Endometrium (tissue), 2 donors: Measurements from ENCODE around the gene XRCC3.
A peak's percentile ranks its signal among the peaks of the same experiment; 100 is the strongest.

Experiments
- FAIRE-seq: peaks from 2 replicates; lab custom pipeline; 2012; peaks lifted over from hg19 to GRCh38; lab: Jason Lieb, UNC
- donor health status: control.
- donor health status: control.

Gene XRCC3

DNA sequence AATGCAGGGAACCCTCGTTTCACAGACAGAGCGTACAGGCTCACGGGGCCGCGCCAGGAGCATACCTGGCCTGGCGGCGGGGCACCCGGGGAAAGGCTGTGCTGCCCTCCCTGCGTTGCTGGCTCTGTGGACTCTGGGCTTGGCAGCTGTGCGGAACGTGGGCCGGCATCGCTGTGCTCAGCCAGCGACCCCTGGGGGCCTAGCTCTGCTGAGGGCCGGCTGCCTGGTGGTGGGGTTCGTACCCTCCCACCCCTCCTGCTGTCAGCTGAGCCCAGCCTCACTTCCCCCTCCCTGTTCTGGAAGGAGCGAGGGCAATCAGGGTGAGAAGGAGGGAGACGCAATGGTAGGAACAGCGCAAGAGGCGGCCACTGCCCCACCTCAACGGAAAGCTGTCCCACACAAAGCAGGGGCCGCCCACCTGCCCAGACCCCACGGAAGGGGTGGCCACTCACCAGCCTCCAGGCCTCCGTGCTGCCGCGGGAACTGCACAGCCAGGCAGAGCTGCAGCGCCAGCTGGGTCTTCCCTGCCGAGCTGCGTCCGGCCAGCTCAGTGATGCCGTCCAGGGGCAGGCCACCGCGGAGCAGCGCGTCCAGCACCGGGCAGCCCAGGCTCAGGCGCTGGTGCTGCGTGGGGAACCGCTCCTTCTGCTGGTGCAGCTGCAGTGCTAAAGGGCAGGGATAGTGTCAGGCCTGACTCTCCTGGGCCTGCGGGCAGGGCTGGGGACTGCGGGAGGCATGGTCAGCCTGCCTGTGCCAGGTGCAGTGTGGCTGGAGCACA is 8.5 kb downstream of the XRCC3 start:
- FAIRE-seq, result no peak

- FAIRE-seq, result no peak
Observed at GRCh38 chr14:103705504-103706284, 9.6 kb downstream of the XRCC3 start.

DNA sequence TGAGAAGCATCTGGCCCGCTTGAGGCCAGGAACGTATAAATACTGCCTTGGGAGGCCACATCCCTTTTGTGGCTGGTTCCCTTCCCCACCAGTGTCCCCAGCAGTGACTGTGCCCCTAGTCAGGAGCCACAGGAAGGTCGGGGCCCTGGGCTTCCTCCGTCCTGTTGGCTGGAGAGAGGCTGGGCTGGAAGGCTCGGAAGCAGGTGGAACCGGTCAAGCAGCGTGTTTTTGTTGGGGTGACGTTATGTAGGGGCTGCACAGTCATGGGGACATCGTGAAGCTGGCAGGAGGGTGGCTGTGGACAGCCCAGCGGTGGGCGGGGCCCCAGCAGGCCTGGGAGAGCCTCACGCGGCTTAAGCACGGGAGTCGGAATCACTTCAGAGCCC is 10.1 kb downstream of the XRCC3 start:
- no peak for FAIRE-seq

DNA sequence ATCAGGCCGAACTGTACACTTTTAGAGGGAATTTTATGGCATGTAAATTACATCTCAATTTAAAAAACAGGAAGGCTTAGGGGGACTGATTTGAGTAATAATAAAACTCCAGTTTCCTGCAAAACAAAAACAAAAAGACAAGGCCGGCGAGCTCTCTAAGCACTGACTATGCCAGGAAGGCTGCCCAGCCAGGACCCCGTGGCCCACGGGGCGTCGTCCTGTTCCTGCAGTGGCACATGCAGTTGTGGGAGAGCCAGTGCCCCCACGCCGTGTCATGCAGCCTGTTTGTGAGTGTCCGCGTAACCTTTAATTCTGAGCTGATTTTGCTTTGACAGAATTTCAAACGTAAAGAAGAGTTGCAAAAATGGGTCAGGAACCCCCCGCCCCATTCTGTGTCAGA is 10.5 kb downstream of the XRCC3 start:
- no peak for FAIRE-seq

DNA sequence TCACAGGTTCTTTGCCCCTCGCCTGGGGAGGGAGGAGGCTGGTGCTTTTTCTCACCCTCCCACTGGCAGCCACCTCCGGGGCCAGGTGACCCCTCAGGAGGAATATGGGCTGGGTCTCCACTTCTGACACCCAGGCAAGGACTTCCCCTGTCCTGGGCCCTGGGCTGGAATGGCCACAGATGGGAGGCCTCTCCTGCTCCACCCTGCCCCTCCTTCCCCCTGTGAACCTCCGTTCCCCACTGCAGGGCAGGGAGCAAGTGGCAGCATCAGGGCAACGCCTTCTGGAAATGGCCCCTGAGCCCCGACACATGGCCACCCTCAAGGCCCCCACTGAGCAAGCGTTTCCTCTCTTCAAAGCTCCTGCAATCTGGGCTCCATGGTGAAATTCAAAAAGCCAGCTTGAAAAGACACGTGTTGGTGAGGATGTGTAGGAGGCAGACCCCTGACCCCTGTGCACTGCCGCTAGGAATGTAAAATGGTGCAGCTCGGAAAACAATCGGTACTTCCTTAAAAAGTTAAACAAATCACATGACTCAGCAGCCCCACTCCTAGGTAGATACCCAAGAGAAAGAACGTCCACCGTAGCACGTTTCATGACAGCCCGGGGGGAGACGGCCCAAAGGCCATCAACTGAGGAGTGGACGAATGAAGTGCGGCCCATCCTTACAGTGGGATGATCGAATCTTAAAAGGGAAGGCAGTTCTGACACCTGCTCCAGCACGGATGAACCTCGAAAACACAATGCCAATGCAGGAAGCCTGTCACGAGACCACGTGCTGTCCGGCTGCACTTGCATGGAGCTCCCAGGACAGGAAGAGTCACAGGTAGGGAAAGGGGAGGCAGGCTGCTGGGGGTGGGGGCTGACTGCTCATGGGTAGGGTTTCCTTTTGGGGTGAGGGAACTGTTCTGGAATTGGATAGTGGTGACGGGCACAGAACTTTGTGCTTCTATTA is 11.5 kb downstream of the XRCC3 start:
- FAIRE-seq, result no peak

GRCh38 chr14:103702497-103703432 is 12.5 kb downstream of the XRCC3 start:
- FAIRE-seq, result no peak

DNA sequence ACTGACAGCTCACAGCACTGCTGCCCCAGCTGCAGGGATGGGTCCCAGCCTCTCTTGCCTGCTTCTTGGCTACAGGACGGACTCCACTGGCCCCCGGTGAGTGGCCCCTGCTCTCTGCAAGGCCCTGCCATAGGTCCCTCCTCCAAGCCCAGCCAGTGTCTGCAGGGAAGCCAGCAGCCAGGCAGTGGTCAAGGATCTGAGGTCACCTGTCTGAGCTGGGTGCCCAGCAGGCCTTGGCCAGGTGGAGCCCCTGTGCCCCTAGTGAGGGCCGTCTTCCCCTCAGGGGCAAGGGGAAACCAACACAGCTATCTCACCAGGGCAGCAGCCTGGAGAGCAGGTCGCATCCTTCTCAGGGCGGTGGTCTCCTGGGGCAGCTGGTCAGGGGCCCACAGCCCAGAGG is 13.2 kb downstream of the XRCC3 start:
- no peak for FAIRE-seq

DNA sequence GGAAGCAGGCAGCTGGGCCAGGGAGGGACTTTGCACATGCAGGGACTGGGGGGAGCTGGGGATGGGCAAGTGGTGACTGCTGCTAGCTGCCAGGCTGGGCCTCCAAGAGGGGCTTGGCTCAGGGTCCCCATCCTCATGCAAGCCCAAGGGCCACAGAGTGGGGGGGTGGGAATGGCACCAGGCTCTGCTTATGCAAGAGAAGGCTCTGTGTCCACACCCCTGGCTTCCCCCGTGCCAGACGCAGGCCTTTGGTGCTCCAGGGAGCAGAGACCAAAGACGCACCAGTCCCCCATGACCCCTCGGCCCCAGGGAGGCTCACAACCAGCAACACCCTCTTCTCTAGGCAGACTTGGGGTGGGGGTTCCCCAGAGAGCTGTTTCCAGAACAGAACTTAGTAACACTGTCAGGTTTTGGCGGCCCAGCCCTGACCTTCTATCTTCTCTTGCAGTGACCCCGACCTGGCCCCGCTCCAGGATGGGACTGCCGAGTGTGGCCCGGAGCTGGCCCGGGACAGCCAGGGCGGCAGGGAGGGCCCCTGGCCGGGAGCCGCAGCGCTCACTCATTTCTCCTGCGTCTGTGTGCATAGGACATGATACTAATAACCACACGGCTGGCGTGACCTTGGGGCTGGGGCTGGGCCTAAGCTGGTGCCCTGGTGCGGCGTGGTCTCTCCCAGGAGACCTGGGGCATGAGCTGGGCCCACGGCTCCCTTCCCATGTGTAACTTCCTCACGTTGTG is 14.3 kb downstream of the XRCC3 start:
- no peak for FAIRE-seq

DNA sequence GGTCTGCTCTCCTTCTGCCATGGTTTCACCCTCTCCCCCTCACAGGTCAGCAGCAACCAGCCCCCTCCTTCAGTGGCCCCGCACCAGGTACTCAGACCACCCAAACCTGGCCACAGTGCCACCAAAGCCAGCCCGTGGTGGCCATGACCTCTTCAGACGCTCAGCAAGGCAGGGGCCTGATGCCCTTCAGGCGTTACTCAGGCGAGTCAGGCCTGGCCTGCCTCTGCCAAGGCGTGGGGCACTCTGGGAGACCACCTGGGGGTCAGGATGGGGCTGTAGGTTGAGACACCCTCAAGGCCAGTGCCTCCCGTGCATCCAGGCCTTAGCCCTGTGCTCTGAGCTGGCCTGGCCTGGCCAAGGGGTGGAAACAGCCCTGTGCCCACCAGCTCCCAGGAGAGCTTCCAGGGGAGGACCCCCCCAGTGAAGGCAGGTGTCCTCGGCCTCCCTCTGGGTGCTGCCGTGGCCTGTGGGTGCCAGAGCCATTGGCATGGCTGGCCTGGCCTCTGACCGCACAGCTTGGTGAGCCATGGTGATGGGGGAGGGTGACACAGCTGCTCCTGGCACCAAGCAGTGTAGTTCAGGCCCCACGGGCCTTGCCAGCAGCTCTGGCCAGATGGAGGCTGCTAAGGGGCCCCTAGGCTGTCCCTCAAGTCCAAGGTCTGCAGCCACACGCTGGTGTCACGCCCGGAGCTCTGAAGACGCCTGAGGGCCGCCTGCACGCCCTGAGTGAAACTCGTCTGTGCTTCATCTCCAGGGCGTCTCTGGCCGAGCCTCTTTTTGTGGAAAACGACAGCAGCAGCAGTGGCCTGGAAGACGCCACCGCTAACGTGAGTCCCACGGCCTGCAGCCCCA is 15.1 kb downstream of the XRCC3 start:
- FAIRE-seq, result no peak

- no peak for FAIRE-seq
Observed at GRCh38 chr14:103699261-103699661, 16.0 kb downstream of the XRCC3 start.

DNA sequence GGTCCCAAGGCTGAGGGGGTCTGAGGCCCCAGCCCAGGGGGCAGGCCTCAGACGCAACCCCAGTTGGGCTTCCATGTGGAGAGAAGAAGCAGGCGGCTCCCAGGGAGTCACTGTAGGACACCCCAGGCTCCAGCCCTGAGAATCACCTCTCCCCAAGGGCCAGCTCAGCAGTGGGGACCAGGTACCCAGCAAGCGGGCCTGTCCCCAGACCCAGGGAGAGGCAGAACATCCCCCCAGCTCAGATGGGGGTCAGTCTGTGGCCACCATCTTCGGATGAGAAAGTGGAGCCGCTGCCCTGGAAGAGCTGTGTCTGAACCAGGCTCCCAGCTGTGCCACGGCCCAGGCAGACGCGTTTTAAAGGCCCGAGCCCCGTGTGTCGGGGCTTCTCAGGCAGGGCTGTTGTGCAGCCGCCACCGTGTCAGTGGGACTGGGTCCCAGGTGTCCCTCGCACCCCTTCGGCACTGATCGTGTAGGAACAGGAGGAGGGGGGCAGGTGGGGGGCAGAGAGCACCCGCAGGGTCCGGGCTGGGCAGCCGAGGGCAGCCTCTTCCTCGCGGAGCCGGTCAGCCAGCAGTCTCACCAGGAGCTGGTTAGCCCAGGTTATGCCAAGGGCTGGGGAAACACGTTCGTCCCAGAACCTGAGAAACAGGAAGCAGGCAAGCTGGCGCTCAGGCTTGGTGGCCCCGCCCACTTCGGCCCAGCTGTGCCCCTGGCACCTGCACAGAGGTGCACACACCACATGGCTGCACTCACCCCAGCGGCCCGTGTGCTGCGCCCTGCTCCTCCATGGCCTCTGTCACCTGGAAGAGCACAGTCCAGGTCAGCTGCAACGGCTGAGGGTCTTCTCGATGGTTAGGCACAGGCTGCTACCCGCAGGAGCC is 16.6 kb downstream of the XRCC3 start:
- FAIRE-seq, result no peak

DNA sequence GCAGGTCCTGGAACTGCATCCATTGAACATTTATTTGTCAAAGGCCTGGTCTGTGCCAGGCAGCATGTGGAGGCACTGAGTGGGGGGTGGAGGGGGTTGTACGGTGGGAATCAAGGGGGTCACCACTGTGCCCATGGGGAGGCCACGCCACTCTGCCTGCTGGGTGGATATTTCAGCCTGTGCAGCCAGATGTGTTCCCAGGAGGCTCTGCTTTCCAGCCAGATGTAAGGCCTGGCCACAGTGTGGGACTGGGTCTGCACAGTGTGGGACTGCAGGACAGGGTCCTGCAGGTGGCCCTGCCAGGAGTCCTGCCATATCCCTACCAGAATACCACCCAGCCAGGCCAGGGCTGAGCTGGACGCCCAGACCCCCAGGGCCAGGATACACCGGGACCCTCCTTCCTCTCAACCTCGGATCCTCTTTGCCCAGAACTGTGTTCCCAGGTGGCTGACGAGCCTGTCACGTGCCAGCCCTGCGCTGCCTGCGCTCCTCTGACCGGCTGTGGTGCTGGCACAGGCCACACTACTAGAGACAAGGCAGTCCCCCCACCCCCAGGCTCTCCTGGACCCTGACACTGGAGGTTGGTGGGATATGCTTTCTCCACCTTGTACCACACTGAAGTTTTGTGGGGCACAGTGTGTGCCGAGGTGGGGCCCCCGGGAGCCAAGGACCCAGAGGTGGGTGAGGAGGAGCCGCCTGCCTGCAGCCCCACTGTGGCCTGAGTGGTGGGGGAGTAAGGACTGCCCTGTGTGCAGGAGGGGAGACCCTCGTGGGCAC is 17.5 kb downstream of the XRCC3 start:
- FAIRE-seq, result no peak

- FAIRE-seq, result no peak
Observed at GRCh38 chr14:103697206-103697602, 18.0 kb downstream of the XRCC3 start.

- FAIRE-seq, result peak; percentile 76
Observed at GRCh38 chr14:103696466-103697071, 18.7 kb downstream of the XRCC3 start.

GRCh38 chr14:103696070-103696402 is 19.2 kb downstream of the XRCC3 start:
- no peak for FAIRE-seq

- FAIRE-seq, result no peak
Observed at GRCh38 chr14:103695296-103696069, 19.8 kb downstream of the XRCC3 start.

DNA sequence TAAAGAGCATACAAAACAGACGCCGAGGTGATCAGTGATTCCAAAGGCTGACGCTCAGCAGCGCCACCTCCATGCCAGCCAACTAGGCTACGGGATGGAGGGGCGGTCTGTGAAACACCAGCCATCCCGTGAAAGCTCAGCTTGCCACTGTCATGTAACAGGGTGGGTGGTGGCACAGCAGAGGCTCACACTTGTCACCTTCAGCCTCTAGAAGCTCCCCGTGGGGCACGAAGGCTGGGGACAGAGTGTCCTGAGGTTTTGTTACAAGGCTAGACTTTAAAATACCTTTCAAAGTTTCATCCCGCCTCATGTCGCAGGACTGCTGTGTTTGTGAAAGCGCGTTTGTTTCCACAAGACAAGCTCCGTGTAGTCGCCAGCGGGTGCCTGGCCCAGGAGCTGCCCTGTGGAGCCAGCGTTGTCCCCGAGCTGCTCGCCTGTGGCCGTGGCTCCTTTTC is 20.7 kb downstream of the XRCC3 start:
- no peak for FAIRE-seq
